Fibroblast of peridontal ligament (primary cell): ENCODE data around the gene NIPA2.

Experiments
- DNase-seq: peaks from one replicate; pipeline ENCODE4 v3.0.0-alpha.2; 2010; ENCODE audit errors: extremely low read depth

The NIPA2 gene

GRCh38 chr15:22839046-22839695 is 705 bp downstream of the NIPA2 start:
- peak; percentile 35 for DNase-seq

- no peak for DNase-seq
Measured at GRCh38 chr15:22844421-22845288, 6.2 kb downstream of the NIPA2 start.

- peak; percentile 56 for DNase-seq
Measured at GRCh38 chr15:22845289-22845900, 6.9 kb downstream of the NIPA2 start.

GRCh38 chr15:22846073-22846472 is 7.6 kb downstream of the NIPA2 start:
- no peak for DNase-seq

- no peak for DNase-seq
Measured at GRCh38 chr15:22850055-22850454, 11.6 kb downstream of the NIPA2 start.

GRCh38 chr15:22851513-22851912 is 13.0 kb downstream of the NIPA2 start:
- DNase-seq, result no peak

GRCh38 chr15:22855791-22856190 is 17.3 kb downstream of the NIPA2 start:
- no peak for DNase-seq

- no peak for DNase-seq
Measured at GRCh38 chr15:22856659-22857058, 18.2 kb downstream of the NIPA2 start.

- no peak for DNase-seq
Measured at GRCh38 chr15:22861161-22861560, 22.7 kb downstream of the NIPA2 start.

- no peak for DNase-seq
Measured at GRCh38 chr15:22863356-22863755, 24.9 kb downstream of the NIPA2 start.

- no peak for DNase-seq
Measured at GRCh38 chr15:22866079-22866478, 27.6 kb downstream of the NIPA2 start.

GRCh38 chr15:22867886-22868285 is 29.4 kb downstream of the NIPA2 start:
- DNase-seq, result no peak

GRCh38 chr15:22868495-22868894 is 30.0 kb downstream of the NIPA2 start:
- DNase-seq, result peak; percentile 18

GRCh38 chr15:22868928-22869327 is 30.5 kb downstream of the NIPA2 start:
- no peak for DNase-seq

- no peak for DNase-seq
Measured at GRCh38 chr15:22869856-22870255, 31.4 kb downstream of the NIPA2 start.

GRCh38 chr15:22870865-22871264 is 32.4 kb downstream of the NIPA2 start:
- DNase-seq, result no peak

- no peak for DNase-seq
Measured at GRCh38 chr15:22871481-22872086, 33.1 kb downstream of the NIPA2 start.

GRCh38 chr15:22872936-22873701 is 34.7 kb downstream of the NIPA2 start:
- DNase-seq, result no peak

- DNase-seq, result no peak
Measured at GRCh38 chr15:22873841-22874240, 35.4 kb downstream of the NIPA2 start.

GRCh38 chr15:22874256-22874655 is 35.8 kb downstream of the NIPA2 start:
- DNase-seq, result no peak

- no peak for DNase-seq
Measured at GRCh38 chr15:22874966-22875365, 36.5 kb downstream of the NIPA2 start.

GRCh38 chr15:22877117-22877516 is 38.7 kb downstream of the NIPA2 start:
- no peak for DNase-seq
